Stimulated activated CD4-positive, alpha-beta T cell treated with anti-CD3 and anti-CD28 coated beads, TNF-alpha, amount 100 ng/mL, for 1 hour (primary cell): ENCODE data around the gene FAM50B.
"Not testable (repeated sequence)": the region's sequence is repeated elsewhere in the genome, so short reads cannot be mapped to it uniquely, and the experiment has no call there.

Experiments
- DNase-seq, 3 donors: peaks; one replicate each; pipeline ENCODE4 v3.0.0-alpha.2; 2020; ENCODE audit warnings: low read depth in 3 of 3, low spot score in 1 of 3

FAM50B gene

GRCh38 chr6:3847521-3847920, 1.7 kb upstream of the FAM50B start:
- no peak for DNase-seq

- no peak for DNase-seq
These were observed 793 bp upstream of the FAM50B start for GRCh38 chr6:3848380-3848779.

GRCh38 chr6:3849681-3850450, 693 bp downstream of the FAM50B start:
- no peak for DNase-seq

- no peak for DNase-seq
These were observed 1.5 kb downstream of the FAM50B start for GRCh38 chr6:3850451-3851203.

GRCh38 chr6:3851839-3852238, 2.7 kb downstream of the FAM50B start:
- no peak for DNase-seq

- DNase-seq = no peak
These were observed 3.2 kb downstream of the FAM50B start for GRCh38 chr6:3852391-3852790.

GRCh38 chr6:3855866-3856265, 6.7 kb downstream of the FAM50B start:
- DNase-seq = no peak

GRCh38 chr6:3856576-3856975, 7.4 kb downstream of the FAM50B start:
- no peak for DNase-seq

GRCh38 chr6:3857468-3858456, 8.6 kb downstream of the FAM50B start:
- DNase-seq = no peak

- no peak for DNase-seq
These were observed 10.8 kb downstream of the FAM50B start for GRCh38 chr6:3859878-3860552.

GRCh38 chr6:3861424-3861823, 12.3 kb downstream of the FAM50B start:
- DNase-seq = no peak

- no peak for DNase-seq
These were observed 12.9 kb downstream of the FAM50B start for GRCh38 chr6:3862038-3862437.

- not testable (repeated sequence) for DNase-seq
These were observed 14.1 kb downstream of the FAM50B start for GRCh38 chr6:3863322-3863721.

- no peak for DNase-seq
These were observed 16.3 kb downstream of the FAM50B start for GRCh38 chr6:3865463-3865862.

- no peak for DNase-seq
These were observed 18.7 kb downstream of the FAM50B start for GRCh38 chr6:3867641-3868502.

GRCh38 chr6:3868544-3868943, 19.4 kb downstream of the FAM50B start:
- DNase-seq = no peak

- DNase-seq = no peak
These were observed 20.1 kb downstream of the FAM50B start for GRCh38 chr6:3869284-3869631.

- no peak for DNase-seq
These were observed 20.7 kb downstream of the FAM50B start for GRCh38 chr6:3869632-3870527.

- no peak for DNase-seq
These were observed 21.4 kb downstream of the FAM50B start for GRCh38 chr6:3870528-3870925.
